Neural crest cell (in vitro differentiated cells): Measurements from ENCODE around the gene MPPED2. TPM values are rescaled to one million over a fixed set of nuclear protein-coding genes. Genes with fewer than 3 reads are reported as not detected.

Experiments
- DNase-seq: peaks from one replicate; pipeline ENCODE4 v3.0.0; 2021; ENCODE audit warnings: low read depth, mixed read lengths, low spot score
- H3K27ac Mint-ChIP-seq: one replicate; pipeline ENCODE4 v1.8.0; 2021; ENCODE audit warnings: mild to moderate bottlenecking, mixed read lengths; ENCODE audit not compliant: unreplicated experiment
- H3K27me3 Mint-ChIP-seq: 2 replicates; pipeline ENCODE4 v1.8.0; 2021; ENCODE audit warnings: low read depth, mild to moderate bottlenecking, mixed read lengths
- H3K36me3 Mint-ChIP-seq: 2 replicates; pipeline ENCODE4 v1.8.0; 2021; ENCODE audit warnings: low read depth, mild to moderate bottlenecking, mixed read lengths
- H3K4me1 Mint-ChIP-seq: 2 replicates; pipeline ENCODE4 v1.8.0; 2021; ENCODE audit warnings: mixed read lengths
- H3K4me3 Mint-ChIP-seq: one replicate; pipeline ENCODE4 v1.8.0; 2021; ENCODE audit warnings: mild to moderate bottlenecking, mixed read lengths
- H3K9me3 Mint-ChIP-seq: 2 replicates; pipeline ENCODE4 v1.8.0; 2021; ENCODE audit warnings: mixed read lengths
- total RNA-seq: library from RNA; stranded (reverse); gene quantifications from 2 replicates; pipeline ENCODE4 v1.2.1, GENCODE V29; 2021
- TF ChIP-seq, protein P1 (sequence below): fragments of 200-600 bp; sonication (generic); conservative IDR thresholded peaks from 2 replicates; pipeline ENCODE4 v1.5.0; 2021; ENCODE audit warnings: antibody characterized with exemption, mild to moderate bottlenecking

The MPPED2 gene
- total RNA-seq, 1 donor from 2014 or later = 3.1 TPM

DNA sequence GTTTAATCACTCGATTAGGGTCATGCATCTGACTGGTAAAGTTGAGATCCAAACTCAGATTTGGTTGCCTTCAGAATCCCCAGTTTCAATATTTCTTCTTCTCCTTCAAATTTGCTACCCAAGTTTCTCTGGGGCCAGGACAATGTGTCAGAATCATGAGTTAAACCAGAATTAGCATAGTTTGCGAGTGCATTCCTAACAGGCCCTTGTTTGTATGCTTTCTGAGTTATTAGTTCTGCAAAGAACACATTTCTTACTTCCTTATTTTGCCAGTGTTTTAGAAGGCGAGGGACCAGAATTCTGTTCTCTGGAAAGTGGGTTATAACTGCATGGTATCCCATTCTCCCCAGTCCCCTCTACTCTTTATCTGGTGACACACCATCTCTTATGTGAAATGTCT is 151.3 kb downstream of the MPPED2 start:
- no peaks in the 10 kb centered on the region for H3K36me3 Mint-ChIP-seq
- H3K27me3 Mint-ChIP-seq = no peaks in the 10 kb centered on the region
- H3K4me3 Mint-ChIP-seq = no peak overlapping the region
- DNase-seq = no peak
- no peaks in the 10 kb centered on the region for H3K9me3 Mint-ChIP-seq
- TF ChIP-seq, protein P1, sequence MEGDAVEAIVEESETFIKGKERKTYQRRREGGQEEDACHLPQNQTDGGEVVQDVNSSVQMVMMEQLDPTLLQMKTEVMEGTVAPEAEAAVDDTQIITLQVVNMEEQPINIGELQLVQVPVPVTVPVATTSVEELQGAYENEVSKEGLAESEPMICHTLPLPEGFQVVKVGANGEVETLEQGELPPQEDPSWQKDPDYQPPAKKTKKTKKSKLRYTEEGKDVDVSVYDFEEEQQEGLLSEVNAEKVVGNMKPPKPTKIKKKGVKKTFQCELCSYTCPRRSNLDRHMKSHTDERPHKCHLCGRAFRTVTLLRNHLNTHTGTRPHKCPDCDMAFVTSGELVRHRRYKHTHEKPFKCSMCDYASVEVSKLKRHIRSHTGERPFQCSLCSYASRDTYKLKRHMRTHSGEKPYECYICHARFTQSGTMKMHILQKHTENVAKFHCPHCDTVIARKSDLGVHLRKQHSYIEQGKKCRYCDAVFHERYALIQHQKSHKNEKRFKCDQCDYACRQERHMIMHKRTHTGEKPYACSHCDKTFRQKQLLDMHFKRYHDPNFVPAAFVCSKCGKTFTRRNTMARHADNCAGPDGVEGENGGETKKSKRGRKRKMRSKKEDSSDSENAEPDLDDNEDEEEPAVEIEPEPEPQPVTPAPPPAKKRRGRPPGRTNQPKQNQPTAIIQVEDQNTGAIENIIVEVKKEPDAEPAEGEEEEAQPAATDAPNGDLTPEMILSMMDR = no peak
- H3K27ac Mint-ChIP-seq = no peak overlapping the region
- no peaks in the 10 kb centered on the region for H3K4me1 Mint-ChIP-seq

GRCh38 chr11:30433831-30434230 is 152.3 kb downstream of the MPPED2 start:
- H3K27me3 Mint-ChIP-seq = no peaks in the 10 kb centered on the region
- DNase-seq = no peak
- no peak overlapping the region for H3K4me3 Mint-ChIP-seq
- TF ChIP-seq, protein P1 = no peak
- H3K4me1 Mint-ChIP-seq = no peaks in the 10 kb centered on the region
- no peaks in the 10 kb centered on the region for H3K36me3 Mint-ChIP-seq
- H3K9me3 Mint-ChIP-seq = no peaks in the 10 kb centered on the region
- H3K27ac Mint-ChIP-seq = no peak overlapping the region

GRCh38 chr11:30432716-30433115 is 153.4 kb downstream of the MPPED2 start:
- H3K4me3 Mint-ChIP-seq = no peak overlapping the region
- H3K27me3 Mint-ChIP-seq = no peaks in the 10 kb centered on the region
- DNase-seq = no peak
- no peaks in the 10 kb centered on the region for H3K4me1 Mint-ChIP-seq
- H3K27ac Mint-ChIP-seq = no peak overlapping the region
- H3K36me3 Mint-ChIP-seq = no peaks in the 10 kb centered on the region
- TF ChIP-seq, protein P1 = no peak
- H3K9me3 Mint-ChIP-seq = no peaks in the 10 kb centered on the region

- H3K27me3 Mint-ChIP-seq = no peaks in the 10 kb centered on the region
- no peaks in the 10 kb centered on the region for H3K36me3 Mint-ChIP-seq
- DNase-seq = no peak
- H3K4me1 Mint-ChIP-seq = no peaks in the 10 kb centered on the region
- TF ChIP-seq, protein P1 = no peak
- no peak overlapping the region for H3K27ac Mint-ChIP-seq
- H3K4me3 Mint-ChIP-seq = no peak overlapping the region
- no peaks in the 10 kb centered on the region for H3K9me3 Mint-ChIP-seq
Observed at GRCh38 chr11:30432178-30432577, 154.0 kb downstream of the MPPED2 start.

DNA sequence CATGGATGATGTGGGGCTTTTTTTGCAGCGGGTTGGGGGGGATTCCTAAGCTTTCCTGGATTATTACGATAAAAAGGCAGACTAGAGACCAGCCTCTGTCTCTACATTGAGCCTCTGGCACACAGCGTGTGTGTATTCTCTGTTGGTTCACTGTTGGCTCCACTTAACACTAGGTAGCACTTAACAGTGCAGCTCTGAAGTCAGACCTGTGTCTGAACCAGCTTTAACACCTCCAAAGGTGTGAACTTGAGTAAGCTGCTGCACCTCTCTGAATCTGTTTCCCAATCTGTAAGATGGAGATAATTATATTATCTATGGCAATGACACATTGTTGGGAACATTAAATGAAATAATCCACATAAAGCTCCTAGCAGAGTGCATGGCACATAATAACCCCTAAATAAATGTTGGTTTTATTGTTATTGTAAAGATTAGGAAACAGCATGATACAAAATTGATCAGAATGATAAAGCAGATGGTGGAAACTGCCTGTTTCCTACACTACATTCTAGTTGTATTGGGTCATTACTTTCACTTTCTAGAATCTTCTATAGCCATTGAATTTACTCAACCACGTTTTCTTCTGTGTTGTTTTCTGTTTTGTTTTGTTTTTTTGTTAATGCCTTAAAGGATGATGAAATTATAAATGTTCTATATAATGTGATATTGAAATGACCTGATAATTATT is 154.9 kb downstream of the MPPED2 start:
- TF ChIP-seq, protein P1 = no peak
- no peak for DNase-seq
- Mint-ChIP-seq H3K36me3 (no peaks in the 10 kb centered on the region), H3K27ac (no peak overlapping the region), H3K4me1 (no peaks in the 10 kb centered on the region), H3K4me3 (no peak overlapping the region), H3K9me3 (no peaks in the 10 kb centered on the region), H3K27me3 (no peaks in the 10 kb centered on the region)
